Neural cell (in vitro differentiated cells): ENCODE data around the gene CFAP43.

Experiments used
- EP300 ChIP-seq: fragments of 450-650 bp; conservative IDR thresholded peaks from 2 replicates; pipeline ENCODE4 v1.6.1; 2014; ENCODE audit warnings: antibody characterized with exemption, mild to moderate bottlenecking, moderate library complexity; ENCODE audit not compliant: poor library complexity, severe bottlenecking
- EZH2 ChIP-seq: fragments of 200-600, 300-800 bp; shearing (Covaris generic), sonication (generic); IDR thresholded peaks from 2 replicates; pipeline ENCODE4 v1.6.1; 2014; ENCODE audit warnings: antibody characterized with exemption, low read length, borderline replicate concordance, mild to moderate bottlenecking; ENCODE audit not compliant: insufficient read depth, poor library complexity, severe bottlenecking
- MXI1 ChIP-seq: fragments of 450-650 bp; conservative IDR thresholded peaks from 2 replicates; pipeline ENCODE4 v1.6.1; 2014; ENCODE audit warnings: antibody characterized with exemption, mild to moderate bottlenecking; ENCODE audit not compliant: poor library complexity, severe bottlenecking
- POLR2AphosphoS5 ChIP-seq: IDR thresholded peaks from 2 replicates; pipeline ENCODE4 v1.6.1; 2012
- RAD21 ChIP-seq: fragments of 450-650 bp; conservative IDR thresholded peaks from 2 replicates; pipeline ENCODE4 v1.6.1; 2014; ENCODE audit warnings: antibody characterized with exemption, mild to moderate bottlenecking, moderate library complexity
- SMC3 ChIP-seq: fragments of 450-650 bp; conservative IDR thresholded peaks from 2 replicates; pipeline ENCODE4 v1.6.1; 2014; ENCODE audit warnings: antibody characterized with exemption, mild to moderate bottlenecking, moderate library complexity; ENCODE audit not compliant: poor library complexity
- TAF1 ChIP-seq: IDR thresholded peaks from 2 replicates; pipeline ENCODE4 v1.6.1; 2012; ENCODE audit warnings: low read depth
- TF ChIP-seq, protein P1 (sequence below): fragments of 450-650 bp; IDR thresholded peaks from 2 replicates; pipeline ENCODE4 v1.5.1; 2014; ENCODE audit warnings: antibody characterized with exemption, mild to moderate bottlenecking, moderate library complexity; ENCODE audit not compliant: poor library complexity, severe bottlenecking
- TF ChIP-seq, protein P2 (sequence below): IDR thresholded peaks from 2 replicates; pipeline ENCODE4 v1.6.1; 2012; ENCODE audit warnings: borderline replicate concordance

DNA sequence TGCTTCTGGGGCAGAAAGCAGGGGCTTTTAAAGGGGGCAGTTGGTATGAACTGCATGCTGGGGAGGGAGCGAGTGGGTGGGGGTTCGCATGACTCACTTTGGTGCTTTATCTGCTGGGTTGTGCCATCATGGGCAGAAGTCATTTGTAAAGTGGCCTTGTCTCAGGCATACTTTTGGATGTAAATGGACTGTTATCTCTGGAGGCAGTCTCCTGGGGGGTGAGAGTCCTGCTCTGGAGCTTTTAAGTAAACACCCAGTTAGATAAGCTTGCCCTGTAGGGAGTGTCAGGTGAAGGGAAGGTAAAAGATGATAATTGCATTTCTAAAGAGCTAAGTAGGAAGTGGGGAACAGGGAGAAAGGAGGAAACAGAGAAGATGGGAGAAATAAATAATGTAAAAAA is 20.9 kb upstream of the CFAP43 start:
- TF ChIP-seq EZH2 (no peak), EP300 (no peak), RAD21 (no peak), POLR2AphosphoS5 (no peak), SMC3 (no peak), TAF1 (no peak), MXI1 (no peak)
- TF ChIP-seq, protein P1, sequence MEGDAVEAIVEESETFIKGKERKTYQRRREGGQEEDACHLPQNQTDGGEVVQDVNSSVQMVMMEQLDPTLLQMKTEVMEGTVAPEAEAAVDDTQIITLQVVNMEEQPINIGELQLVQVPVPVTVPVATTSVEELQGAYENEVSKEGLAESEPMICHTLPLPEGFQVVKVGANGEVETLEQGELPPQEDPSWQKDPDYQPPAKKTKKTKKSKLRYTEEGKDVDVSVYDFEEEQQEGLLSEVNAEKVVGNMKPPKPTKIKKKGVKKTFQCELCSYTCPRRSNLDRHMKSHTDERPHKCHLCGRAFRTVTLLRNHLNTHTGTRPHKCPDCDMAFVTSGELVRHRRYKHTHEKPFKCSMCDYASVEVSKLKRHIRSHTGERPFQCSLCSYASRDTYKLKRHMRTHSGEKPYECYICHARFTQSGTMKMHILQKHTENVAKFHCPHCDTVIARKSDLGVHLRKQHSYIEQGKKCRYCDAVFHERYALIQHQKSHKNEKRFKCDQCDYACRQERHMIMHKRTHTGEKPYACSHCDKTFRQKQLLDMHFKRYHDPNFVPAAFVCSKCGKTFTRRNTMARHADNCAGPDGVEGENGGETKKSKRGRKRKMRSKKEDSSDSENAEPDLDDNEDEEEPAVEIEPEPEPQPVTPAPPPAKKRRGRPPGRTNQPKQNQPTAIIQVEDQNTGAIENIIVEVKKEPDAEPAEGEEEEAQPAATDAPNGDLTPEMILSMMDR = no peak
- TF ChIP-seq, protein P2, sequence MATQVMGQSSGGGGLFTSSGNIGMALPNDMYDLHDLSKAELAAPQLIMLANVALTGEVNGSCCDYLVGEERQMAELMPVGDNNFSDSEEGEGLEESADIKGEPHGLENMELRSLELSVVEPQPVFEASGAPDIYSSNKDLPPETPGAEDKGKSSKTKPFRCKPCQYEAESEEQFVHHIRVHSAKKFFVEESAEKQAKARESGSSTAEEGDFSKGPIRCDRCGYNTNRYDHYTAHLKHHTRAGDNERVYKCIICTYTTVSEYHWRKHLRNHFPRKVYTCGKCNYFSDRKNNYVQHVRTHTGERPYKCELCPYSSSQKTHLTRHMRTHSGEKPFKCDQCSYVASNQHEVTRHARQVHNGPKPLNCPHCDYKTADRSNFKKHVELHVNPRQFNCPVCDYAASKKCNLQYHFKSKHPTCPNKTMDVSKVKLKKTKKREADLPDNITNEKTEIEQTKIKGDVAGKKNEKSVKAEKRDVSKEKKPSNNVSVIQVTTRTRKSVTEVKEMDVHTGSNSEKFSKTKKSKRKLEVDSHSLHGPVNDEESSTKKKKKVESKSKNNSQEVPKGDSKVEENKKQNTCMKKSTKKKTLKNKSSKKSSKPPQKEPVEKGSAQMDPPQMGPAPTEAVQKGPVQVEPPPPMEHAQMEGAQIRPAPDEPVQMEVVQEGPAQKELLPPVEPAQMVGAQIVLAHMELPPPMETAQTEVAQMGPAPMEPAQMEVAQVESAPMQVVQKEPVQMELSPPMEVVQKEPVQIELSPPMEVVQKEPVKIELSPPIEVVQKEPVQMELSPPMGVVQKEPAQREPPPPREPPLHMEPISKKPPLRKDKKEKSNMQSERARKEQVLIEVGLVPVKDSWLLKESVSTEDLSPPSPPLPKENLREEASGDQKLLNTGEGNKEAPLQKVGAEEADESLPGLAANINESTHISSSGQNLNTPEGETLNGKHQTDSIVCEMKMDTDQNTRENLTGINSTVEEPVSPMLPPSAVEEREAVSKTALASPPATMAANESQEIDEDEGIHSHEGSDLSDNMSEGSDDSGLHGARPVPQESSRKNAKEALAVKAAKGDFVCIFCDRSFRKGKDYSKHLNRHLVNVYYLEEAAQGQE = no peak
